H1 (cell line): Measurements from ENCODE around the gene NXPH2. TPM values are rescaled to one million over a fixed set of nuclear protein-coding genes. Genes with fewer than 3 reads are reported as not detected.

Experiments used
- CTCF ChIA-PET: fragments of 300-600 bp; sonication (Branson Sonifier 250); formaldehyde crosslinking; loops from one replicate; lab custom pipeline; 2021; ENCODE audit not compliant: partially characterized antibody; lab: Charles Lee
- POLR2A ChIA-PET: fragments of 300-600 bp; sonication (Branson Sonifier 250); formaldehyde crosslinking; loops from one replicate; lab custom pipeline; 2021; ENCODE audit warnings: inconsistent platforms; ENCODE audit not compliant: partially characterized antibody; lab: Charles Lee
- DNase-seq, 2 experiments: peaks; one replicate each; pipeline versions ENCODE4 v3.0.0 to v3.0.0-alpha.2; 2010 to 2022; ENCODE audit warnings: low spot score in 2 of 2, low read depth in 1 of 2, mixed read lengths in 1 of 2
- FAIRE-seq: peaks from 2 replicates; lab custom pipeline; 2011; peaks lifted over from hg19 to GRCh38; lab: Jason Lieb, UNC
- H2AFZ ChIP-seq: 2 replicates; pipeline ENCODE4 v1.8.1; 2012; ENCODE audit warnings: low read length, inconsistent platforms
- H2AK5ac ChIP-seq: 2 replicates; pipeline ENCODE4 v1.6.1; 2013; ENCODE audit warnings: low read depth, low read length
- H2BK120ac ChIP-seq: replicated peaks from 2 replicates; pipeline ENCODE3; 2013; ENCODE audit warnings: low read depth, low read length, inconsistent platforms
- H2BK12ac ChIP-seq: 2 replicates; pipeline ENCODE4 v1.6.1; 2013; ENCODE audit warnings: low read depth, low read length
- H2BK15ac ChIP-seq: 2 replicates; pipeline ENCODE4 v1.6.1; 2013; ENCODE audit warnings: low read length
- H2BK20ac ChIP-seq: 2 replicates; pipeline ENCODE4 v1.6.1; 2013; ENCODE audit warnings: low read length
- H2BK5ac ChIP-seq: 2 replicates; pipeline ENCODE4 v1.6.1; 2013; ENCODE audit warnings: low read depth, low read length
- H3K14ac ChIP-seq: 2 replicates; pipeline ENCODE4 v1.6.1; 2013; ENCODE audit warnings: inconsistent platforms; ENCODE audit not compliant: insufficient read length
- H3K18ac ChIP-seq: 2 replicates; pipeline ENCODE4 v1.6.1; 2013; ENCODE audit warnings: low read length; ENCODE audit errors: extremely low read depth
- H3K23ac ChIP-seq: 2 replicates; pipeline ENCODE4 v1.6.1; 2013; ENCODE audit warnings: inconsistent platforms; ENCODE audit not compliant: insufficient read length
- H3K23me2 ChIP-seq: 2 replicates; pipeline ENCODE4 v1.6.1; 2013; ENCODE audit warnings: low read depth, low read length
- H3K27ac ChIP-seq: 2 replicates; pipeline ENCODE4 v1.6.1; 2011; ENCODE audit warnings: low read depth, low read length, inconsistent platforms
- H3K27me3 ChIP-seq, 4 experiments: replicated peaks in 1 of 4; 1 replicate in 1 of 4; 2 replicates in 3 of 4; pipeline versions ENCODE4 v1.6.1 to v1.8.1; 2011 to 2013; ENCODE audit warnings: low read length in 3 of 4, mild to moderate bottlenecking in 3 of 4, inconsistent platforms in 2 of 4, mixed read lengths in 2 of 4, moderate library complexity in 1 of 4; ENCODE audit not compliant: control insufficient read depth in 3 of 4, insufficient read depth in 3 of 4; ENCODE audit errors: extremely low read depth in 1 of 4
- H3K36me3 ChIP-seq, 4 experiments: 2 replicates each; pipeline versions ENCODE4 v1.6.1 to v1.8.1; 2011 to 2013; ENCODE audit warnings: mild to moderate bottlenecking in 4 of 4, low read length in 3 of 4, moderate library complexity in 2 of 4, control low read depth in 1 of 4, inconsistent platforms in 1 of 4; ENCODE audit not compliant: insufficient read depth in 4 of 4, control insufficient read depth in 2 of 4
- H3K4ac ChIP-seq: replicated peaks from 2 replicates; pipeline ENCODE3; 2013; ENCODE audit warnings: low read length, low read depth, mixed read lengths, inconsistent platforms; ENCODE audit not compliant: insufficient read length
- H3K4me1 ChIP-seq, 4 experiments: replicated peaks in 1 of 4; 1 replicate in 1 of 4; 2 replicates in 3 of 4; pipeline versions ENCODE4 v1.6.1 to v1.8.1; 2011 to 2013; ENCODE audit warnings: low read length in 3 of 4, inconsistent platforms in 2 of 4, mixed read lengths in 1 of 4; ENCODE audit not compliant: insufficient read depth in 4 of 4, control insufficient read depth in 3 of 4
- H3K4me2 ChIP-seq, 2 experiments: 2 replicates each; pipeline versions ENCODE4 v1.6.1 to v1.8.1; 2011 to 2013; ENCODE audit warnings: low read depth in 2 of 2, low read length in 2 of 2, control low read depth in 1 of 2, inconsistent platforms in 1 of 2, mild to moderate bottlenecking in 1 of 2; ENCODE audit not compliant: insufficient read depth in 1 of 2
- H3K4me3 ChIP-seq, 4 experiments: fragments of 200-600, 300-600 bp in 1 of 4; sonication (generic), shearing (Covaris generic), sonication (Bioruptor Twin) in 1 of 4; 2 replicates each; pipeline versions ENCODE4 v1.5.1 to v1.8.1; 2011 to 2016; ENCODE audit warnings: low read length in 4 of 4, low read depth in 3 of 4, control low read depth in 2 of 4, inconsistent platforms in 2 of 4, mild to moderate bottlenecking in 2 of 4, mixed read lengths in 1 of 4, moderate library complexity in 1 of 4; ENCODE audit not compliant: insufficient read depth in 2 of 4; ENCODE audit errors: extremely low read depth in 1 of 4
- H3K56ac ChIP-seq: replicated peaks from 2 replicates; pipeline ENCODE3; 2013; ENCODE audit warnings: low read depth, mild to moderate bottlenecking, mixed read lengths, low read length, inconsistent platforms; ENCODE audit not compliant: insufficient read length
- H3K79me1 ChIP-seq: 2 replicates; pipeline ENCODE4 v1.6.1; 2013; ENCODE audit warnings: low read depth, low read length, control low read depth
- H3K79me2 ChIP-seq, 2 experiments: 2 replicates each; pipeline versions ENCODE4 v1.6.1 to v1.8.1; 2012 to 2013; ENCODE audit warnings: low read length in 2 of 2, mild to moderate bottlenecking in 2 of 2, inconsistent platforms in 1 of 2; ENCODE audit not compliant: insufficient read depth in 2 of 2, control insufficient read depth in 1 of 2
- H3K9ac ChIP-seq, 4 experiments: replicated peaks in 1 of 4; 1 replicate in 1 of 4; 2 replicates in 3 of 4; pipeline versions ENCODE4 v1.6.1 to v1.8.1; 2011 to 2013; ENCODE audit warnings: low read depth in 3 of 4, low read length in 3 of 4, control low read depth in 2 of 4, mild to moderate bottlenecking in 2 of 4, moderate library complexity in 2 of 4, inconsistent platforms in 1 of 4; ENCODE audit errors: extremely low read depth in 1 of 4
- H3K9me3 ChIP-seq, 2 experiments: 2 replicates each; pipeline versions ENCODE4 v1.6.1 to v1.8.1; 2012 to 2013; ENCODE audit warnings: mild to moderate bottlenecking in 2 of 2, moderate library complexity in 2 of 2, control low read depth in 1 of 2, inconsistent platforms in 1 of 2, low read depth in 1 of 2, low read length in 1 of 2, mixed read lengths in 1 of 2; ENCODE audit not compliant: insufficient read depth in 2 of 2
- H4K20me1 ChIP-seq, 2 experiments: replicated peaks in 1 of 2; 2 replicates each; pipeline versions ENCODE3 to v1.8.1; 2011 to 2013; ENCODE audit warnings: inconsistent platforms in 2 of 2, low read length in 2 of 2, mild to moderate bottlenecking in 1 of 2; ENCODE audit not compliant: insufficient read depth in 2 of 2, control insufficient read depth in 1 of 2
- H4K5ac ChIP-seq: 2 replicates; pipeline ENCODE4 v1.6.1; 2013; ENCODE audit warnings: low read length, low read depth, mixed read lengths, inconsistent platforms; ENCODE audit not compliant: insufficient read length
- H4K8ac ChIP-seq: 2 replicates; pipeline ENCODE4 v1.8.0; 2013; ENCODE audit warnings: mild to moderate bottlenecking, moderate library complexity, low read length, inconsistent platforms; ENCODE audit not compliant: insufficient read depth; ENCODE audit errors: extremely low read depth
- H4K91ac ChIP-seq: replicated peaks from 2 replicates; pipeline ENCODE3; 2013; ENCODE audit warnings: low read length, mixed read lengths, inconsistent platforms; ENCODE audit not compliant: insufficient read length
- POU5F1 ChIP-seq: IDR thresholded peaks from 2 replicates; pipeline ENCODE4 v1.6.1; 2011; ENCODE audit warnings: low read depth, mild to moderate bottlenecking, low read length, moderate library complexity
- RFX5 ChIP-seq: IDR thresholded peaks from 2 replicates; pipeline ENCODE4 v1.6.1; 2011; ENCODE audit warnings: low read depth, low read length, improper control_type of control experiment, borderline replicate concordance
- SIN3A ChIP-seq, 2 experiments: IDR thresholded peaks in 1 of 2; conservative IDR thresholded peaks in 1 of 2; 2 replicates each; pipeline ENCODE4 v1.6.1; 2011 to 2012; ENCODE audit warnings: low read length in 2 of 2, improper control_type of control experiment in 1 of 2, low read depth in 1 of 2, mild to moderate bottlenecking in 1 of 2
- TCF12 ChIP-seq: IDR thresholded peaks from 2 replicates; pipeline ENCODE4 v1.6.1; 2011; ENCODE audit warnings: low read depth, mild to moderate bottlenecking, low read length
- WGBS, 2 experiments: shearing (Covaris generic) in 1 of 2; methylation state at CpG; one replicate each; pipeline versions ENCODE4 v1.1.6 to v1.1.7; 2013 to 2015; ENCODE audit warnings: low lambda C conversion rate in 2 of 2, mixed read lengths in 2 of 2, inconsistent platforms in 1 of 2, low coverage in 1 of 2, missing lambda C conversion rate in 1 of 2; ENCODE audit not compliant: insufficient replicate concordance in 2 of 2, insufficient coverage in 1 of 2, insufficient read length in 1 of 2; ENCODE audit errors: extremely low coverage in 1 of 2, missing lambda C conversion rate in 1 of 2; 5-methylcytosine and 5-hydroxymethylcytosine counted together
- polyA plus RNA-seq, 7 experiments: library from polyadenylated mRNA; depleted of rRNA in 3 of 7; stranded (reverse) in 5 of 7; unstranded in 2 of 7; fragments of >200 nt in 5 of 7; fragments of 200-250 nt in 2 of 7; gene quantifications; 1 replicate in 5 of 7; 2 replicates in 1 of 7; 4 replicates in 1 of 7; pipeline versions ENCODE4 v1.2.1 to v1.2.3, GENCODE V29; 2011 to 2013; ENCODE audit warnings: missing spikeins in 2 of 7, mixed read lengths in 2 of 7
- total RNA-seq: library from RNA; stranded (reverse); fragmentation: NEBNext Ultra II Directional; extraction: Animal tissue kit (Norgen Biotek cat#: 25700); gene quantifications from 2 replicates; pipeline ENCODE4 v1.2.1, GENCODE V29; 2021

Gene NXPH2
- total and polyA plus RNA-seq, 2 of the 8 experiments (the other 6 are each of a cell fraction or from before 2014, with no cell fraction given), result 1.9 to 6.9 TPM

GRCh38 chr2:138730497-138731030 lies 49.6 kb downstream of the NXPH2 start:
- no peak overlapping the region for H4K91ac ChIP-seq
- H3K4me1 ChIP-seq, result no peaks in the 10 kb centered on the region; a peak in 1 of 7 replicates
- H4K5ac ChIP-seq, result no peak overlapping the region
- no peak overlapping the region for H3K4ac ChIP-seq
- H2BK5ac ChIP-seq, result no peak overlapping the region
- H3K14ac ChIP-seq, result no peak overlapping the region
- POLR2A ChIA-PET, result interaction anchor here (1.2 kb wide), 1 partner anchor 8 kb away, joined by 3 read pairs; no protein-coding TSS in a partner anchor
- no peak overlapping the region for H2AFZ ChIP-seq
- FAIRE-seq, result no peak
- no peaks in the 10 kb centered on the region for H3K79me1 ChIP-seq
- H3K27ac ChIP-seq, result no peak overlapping the region
- no peak overlapping the region for H2BK120ac ChIP-seq
- no peak overlapping the region for H3K18ac ChIP-seq
- H4K8ac ChIP-seq, result no peak overlapping the region
- DNase-seq, result no peak
- no peak overlapping the region for H2BK20ac ChIP-seq
- CTCF ChIA-PET, result interaction anchor here (1.0 to 2.4 kb wide), 4 partner anchors 45 to 96 kb away, joined by 3 to 11 read pairs (median 4); no protein-coding TSS in a partner anchor
- WGBS, 2 experiments, result 84% methylated on average over 3 of the region's 3 CpGs; no CpG with 5 or more reads in 1 of the 2 experiments
- H2BK12ac ChIP-seq, result no peak overlapping the region
- H3K23ac ChIP-seq, result no peak overlapping the region
- H3K9me3 ChIP-seq, result peaks cover 0 to 4% of the 10 kb centered on the region in 2 experiments; a peak in 1 of 4 replicates
- H3K4me3 ChIP-seq, result no peak overlapping the region
- no peaks in the 10 kb centered on the region for H3K36me3 ChIP-seq
- no peak for TF ChIP-seq SIN3A (conservative IDR thresholded peaks at IDR 0.05 in 1 of 2, IDR thresholded peaks at IDR 0.05 in 1 of 2; ENCODE audit: low read depth in 1 of 2, low read length in 2 of 2)
- TF ChIP-seq POU5F1, result no peak
- TF ChIP-seq RFX5, result no peak
- no peak for TF ChIP-seq TCF12
- H3K56ac ChIP-seq, result no peak overlapping the region
- H3K27me3 ChIP-seq, result no peaks in the 10 kb centered on the region
- H4K20me1 ChIP-seq, result no peaks in the 10 kb centered on the region
- H2AK5ac ChIP-seq, result no peak overlapping the region
- H3K4me2 ChIP-seq, result no peak overlapping the region
- H3K23me2 ChIP-seq, result no peaks in the 10 kb centered on the region
- no peak overlapping the region for H2BK15ac ChIP-seq
- H3K9ac ChIP-seq, result no peak overlapping the region
- H3K79me2 ChIP-seq, result no peaks in the 10 kb centered on the region
